NCI-H748 (cell line): ENCODE results near the gene ZG16.
"Not testable (repeated sequence)": the region's sequence is repeated elsewhere in the genome, so short reads cannot be mapped to it uniquely, and the experiment has no call there.

Experiments
- DNase-seq: peaks from one replicate; lab custom pipeline; 2025; ENCODE audit not compliant: unreplicated experiment; lab: John Stamatoyannopoulos, UW

Gene ZG16

DNA sequence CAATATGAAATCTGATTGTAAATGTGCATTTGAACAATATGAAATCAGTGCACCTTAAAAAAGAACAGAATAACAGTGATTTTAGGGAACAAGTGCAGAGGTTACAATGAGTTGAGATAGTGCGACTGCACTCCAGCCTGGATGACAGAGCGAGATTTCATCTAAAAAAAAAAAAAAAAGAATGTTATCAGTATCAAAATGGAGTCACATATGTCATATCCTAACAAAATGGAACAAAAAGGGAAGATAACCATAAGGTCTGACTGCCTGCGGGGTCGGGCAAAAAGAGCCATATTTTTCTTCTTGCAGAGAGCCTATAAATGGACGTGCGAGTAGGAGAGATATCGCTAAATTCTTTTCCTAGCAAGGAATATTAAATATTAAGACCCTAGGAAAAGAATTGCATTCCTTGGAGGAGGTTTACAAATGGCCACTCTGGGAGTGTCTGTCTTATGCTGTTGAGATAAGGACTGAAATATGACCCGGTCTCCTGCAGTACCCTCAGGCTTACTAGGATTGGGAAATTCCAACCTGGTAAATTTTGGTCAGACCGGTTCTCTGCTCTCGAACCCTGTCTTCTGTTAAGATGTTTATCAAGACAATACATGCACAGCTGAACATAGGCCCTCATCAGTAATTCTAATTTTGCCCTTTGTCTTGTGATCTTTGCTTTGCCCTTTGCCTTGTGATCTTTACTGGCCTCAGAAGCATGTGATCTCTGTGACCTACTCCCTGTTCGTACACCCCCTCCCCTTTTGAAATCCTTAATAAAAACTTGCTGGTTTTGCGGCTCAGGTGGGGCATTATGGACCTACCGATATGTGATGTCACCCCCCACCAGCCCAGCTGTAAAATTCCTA lies 5.3 kb downstream of the ZG16 start:
- DNase-seq = not testable (repeated sequence)

DNA sequence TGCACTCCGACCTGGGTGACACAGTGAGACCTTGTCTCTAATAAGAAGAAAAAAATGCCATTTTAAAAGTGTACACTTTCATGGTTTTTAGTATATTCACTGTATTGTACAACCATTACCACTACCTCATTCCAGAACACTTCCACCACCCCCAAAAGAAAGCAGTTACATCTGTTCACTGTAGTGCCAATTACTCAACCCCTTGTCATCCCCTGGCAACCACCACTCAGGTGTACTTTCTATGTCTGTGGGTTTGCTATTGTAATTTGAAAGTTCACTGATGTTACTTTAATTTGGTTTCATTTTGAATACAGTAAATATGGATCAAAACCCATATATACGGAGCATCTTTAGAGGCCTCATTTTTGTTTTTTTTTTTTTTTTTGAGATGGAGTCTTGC lies 6.1 kb downstream of the ZG16 start:
- no peak for DNase-seq

DNA sequence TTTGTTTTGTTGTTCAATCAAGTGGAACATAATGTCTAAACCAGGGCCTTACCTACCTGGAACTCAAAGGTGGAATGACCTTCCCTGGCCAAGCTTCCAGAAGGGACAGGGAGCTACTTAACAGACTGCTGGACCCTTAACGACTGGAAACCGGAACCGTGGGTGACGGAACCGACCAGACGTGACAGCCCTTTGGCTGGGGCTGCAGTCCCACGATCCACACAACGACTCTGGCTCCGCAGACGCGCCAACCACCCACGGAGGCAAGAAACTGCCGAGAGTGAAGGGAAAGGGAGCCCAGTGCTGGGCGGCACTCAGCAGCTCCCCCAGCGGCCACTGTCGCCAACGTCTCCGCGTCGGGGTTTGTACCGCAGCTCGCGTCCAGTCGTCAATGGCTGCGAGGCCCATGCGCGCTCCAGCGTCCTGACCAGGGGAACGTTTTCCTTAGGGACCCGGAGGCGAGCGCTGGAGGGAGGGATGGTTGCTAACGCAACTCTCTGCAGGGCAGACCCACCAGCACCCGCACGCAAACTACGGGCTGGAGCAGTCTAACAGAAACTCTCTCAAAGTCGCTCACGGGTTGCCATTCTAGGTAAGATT lies 6.9 kb downstream of the ZG16 start:
- no peak for DNase-seq

GRCh38 chr16:29787155-29787554 lies 9.1 kb downstream of the ZG16 start:
- not testable (repeated sequence) for DNase-seq

GRCh38 chr16:29789775-29790182 lies 11.7 kb downstream of the ZG16 start:
- DNase-seq = no peak

- DNase-seq = peak; percentile 97
Measured at GRCh38 chr16:29790183-29790948, 12.3 kb downstream of the ZG16 start, which contains the start of gene KIF22. Gene KIF22 (plus strand): TSS chr16:29790751. CDS start chr16:29790760, 9 bp downstream.

GRCh38 chr16:29790949-29791844 lies 13.1 kb downstream of the ZG16 start:
- DNase-seq = peak; percentile 31

DNA sequence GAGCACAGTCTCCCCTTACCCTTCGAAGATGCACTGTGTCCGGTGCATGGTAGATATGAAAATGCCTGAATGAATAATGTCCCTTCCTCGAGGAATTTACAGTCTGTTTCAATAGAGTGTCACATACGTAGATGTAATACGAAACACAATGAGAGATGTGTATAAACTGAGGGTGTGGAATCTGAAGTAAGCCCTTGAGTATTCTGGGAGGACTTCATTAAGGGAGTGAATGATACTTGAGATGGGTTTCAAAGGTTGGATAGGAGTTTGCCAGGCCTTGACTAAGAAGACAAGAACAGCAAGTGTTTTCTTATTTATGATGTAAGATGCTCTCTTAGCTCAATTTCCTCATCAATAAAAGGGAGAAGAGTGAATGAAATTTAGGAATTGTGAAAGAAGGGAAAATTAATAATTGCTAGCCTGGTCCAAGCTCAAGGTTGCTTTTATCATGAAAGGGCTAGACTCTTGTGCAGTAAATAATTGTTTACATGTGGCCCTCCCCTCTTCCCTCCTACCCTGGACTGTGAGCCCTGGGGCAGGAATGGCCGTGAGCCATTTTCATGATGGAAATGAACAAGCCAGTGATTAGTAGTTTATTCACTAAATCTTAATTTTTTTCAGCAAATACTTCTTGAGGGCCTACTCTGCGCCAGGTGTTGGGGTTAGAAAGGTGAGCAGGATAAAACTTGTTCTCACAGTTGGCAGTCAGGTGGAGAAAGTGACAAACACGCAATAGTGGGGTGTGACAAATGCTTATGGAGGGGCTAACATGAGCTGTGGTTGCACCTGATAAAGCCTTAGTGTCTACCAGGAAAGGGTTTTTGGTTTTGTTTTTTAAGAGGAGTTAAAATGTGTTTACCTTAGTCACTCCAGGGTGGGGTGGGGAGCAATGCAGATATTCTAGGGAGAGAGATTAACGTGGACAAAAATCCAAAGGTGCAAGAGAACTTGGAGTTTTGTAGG lies 14.1 kb downstream of the ZG16 start:
- DNase-seq = no peak

- DNase-seq = not testable (repeated sequence)
Measured at GRCh38 chr16:29793153-29793552, 15.1 kb downstream of the ZG16 start.

GRCh38 chr16:29794231-29794710 lies 16.2 kb downstream of the ZG16 start:
- no peak for DNase-seq

- DNase-seq = no peak
Measured at GRCh38 chr16:29802416-29802935, 24.4 kb downstream of the ZG16 start.

DNA sequence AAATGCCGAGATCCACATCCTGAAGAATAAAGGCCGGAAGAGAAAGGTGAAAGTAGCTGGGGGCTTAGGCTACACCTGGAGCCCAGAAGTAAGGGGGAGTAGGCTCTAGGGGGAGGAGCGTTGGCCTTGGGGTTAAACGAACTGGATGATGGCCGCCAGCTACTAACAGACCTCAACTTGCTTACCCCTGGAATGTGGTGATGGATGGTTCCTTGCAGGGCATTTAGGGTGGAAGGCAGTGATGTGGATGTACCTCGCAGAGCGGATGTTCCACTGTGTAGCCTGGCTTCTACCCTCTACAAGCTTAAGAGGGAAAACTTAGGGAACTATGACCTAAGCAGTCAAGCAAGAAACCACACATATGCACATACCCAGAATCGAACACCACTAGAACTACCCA lies 26.0 kb downstream of the ZG16 start:
- no peak for DNase-seq

DNA sequence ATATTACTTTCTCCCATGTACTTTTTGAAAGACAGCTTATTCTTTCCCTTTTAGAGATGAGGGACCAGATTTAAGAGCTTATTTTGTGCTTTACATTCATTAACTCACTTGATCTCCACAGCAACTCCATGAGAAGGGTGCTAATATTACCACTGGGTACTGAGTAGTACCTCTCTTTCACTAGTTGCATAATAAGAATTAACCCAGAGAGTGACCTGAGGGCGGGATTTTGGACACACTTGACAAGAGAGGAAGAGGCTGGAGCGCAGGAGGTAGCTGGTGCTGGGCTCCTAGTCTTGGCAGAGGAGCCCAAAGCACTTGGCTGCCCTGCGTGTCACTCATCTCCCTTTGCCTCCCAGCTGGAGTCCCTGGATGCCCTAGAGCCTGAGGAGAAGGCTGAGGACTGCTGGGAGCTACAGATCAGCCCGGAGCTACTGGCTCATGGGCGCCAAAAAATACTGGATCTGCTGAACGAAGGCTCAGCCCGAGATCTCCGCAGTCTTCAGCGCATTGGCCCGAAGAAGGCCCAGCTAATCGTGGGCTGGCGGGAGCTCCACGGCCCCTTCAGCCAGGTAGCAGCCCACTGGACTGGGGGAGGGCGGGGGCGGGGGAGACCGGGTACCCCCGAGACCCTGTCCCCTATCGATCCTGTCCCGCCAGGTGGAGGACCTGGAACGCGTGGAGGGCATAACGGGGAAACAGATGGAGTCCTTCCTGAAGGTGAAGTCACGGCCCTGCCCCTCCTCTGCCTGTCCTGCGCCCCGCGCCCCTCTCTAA lies 26.6 kb downstream of the ZG16 start:
- DNase-seq = peak; percentile 45

DNA sequence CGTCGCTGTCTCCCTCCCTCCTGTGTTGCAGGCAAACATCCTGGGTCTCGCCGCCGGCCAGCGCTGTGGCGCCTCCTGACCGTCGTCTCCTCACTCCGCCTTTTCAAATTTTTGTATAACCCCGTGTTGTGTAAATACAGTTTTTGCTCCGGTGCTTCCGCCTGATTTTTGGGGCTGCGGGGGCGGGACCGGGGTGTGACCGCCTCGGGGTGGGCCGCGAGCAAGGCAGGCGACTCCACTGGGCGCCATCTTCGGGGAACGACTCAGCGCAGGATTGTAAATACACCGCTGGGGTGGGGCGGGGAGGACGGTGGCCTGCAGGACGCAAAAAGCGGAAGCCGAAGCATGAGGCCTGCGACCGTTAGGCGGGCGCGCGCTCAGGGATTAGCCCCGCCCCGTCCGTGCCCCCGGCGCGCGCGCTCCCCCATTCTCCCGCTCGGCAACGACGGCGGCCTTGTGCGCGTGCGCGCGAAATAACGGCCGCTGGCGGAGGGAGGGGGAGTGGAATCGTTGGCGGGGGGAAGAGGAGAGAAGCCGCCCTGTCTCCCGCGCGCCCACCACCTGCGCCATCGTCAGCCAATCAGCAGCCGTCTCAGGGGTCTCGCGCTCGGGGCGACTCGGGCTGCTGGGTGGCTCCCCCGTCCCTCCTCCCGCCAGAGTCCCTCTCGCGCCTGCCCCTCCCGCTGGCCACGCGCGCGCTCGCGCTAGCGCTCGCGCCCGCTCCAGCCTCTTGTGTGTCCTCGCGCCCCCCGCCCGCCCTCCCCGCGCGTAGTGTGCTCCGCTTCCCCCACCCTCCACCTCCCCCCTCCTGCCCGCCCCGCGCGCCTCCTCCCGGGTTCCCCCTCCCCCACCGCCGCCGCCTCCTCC lies 27.4 kb downstream of the ZG16 start:
- peak; percentile 99 for DNase-seq

- no peak for DNase-seq
Measured at GRCh38 chr16:29806099-29806579, 28.1 kb downstream of the ZG16 start, which contains the start of gene MAZ. Gene MAZ (plus strand): TSS chr16:29806529. CDS start chr16:29806702, 173 bp downstream.

- peak; percentile 85 for DNase-seq
Measured at GRCh38 chr16:29806641-29807425, 28.8 kb downstream of the ZG16 start.
